Right lobe of liver (tissue), 6 donors: ENCODE results near the gene TMPRSS5. TPM values are rescaled to one million over a fixed set of nuclear protein-coding genes. Genes with fewer than 3 reads are reported as not detected.

Experiments used
- ATAC-seq, 4 donors: fragments of 200-7000 bp; cut with Tn5 transposase; one replicate each; pipeline ENCODE4 v1.9.1; 2020; ENCODE audit warnings: mild to moderate bottlenecking in 4 of 4, moderate library complexity in 4 of 4
- DNase-seq, 3 donors: peaks; one replicate each; pipeline ENCODE4 v3.0.0-alpha.2; 2020
- H3K27ac ChIP-seq, 3 donors: fragments of 200-600 bp; one replicate each; pipeline ENCODE4 v1.8.0; 2022
- H3K27me3 ChIP-seq, 2 donors: fragments of 200-600 bp; one replicate each; pipeline ENCODE4 v1.8.0; 2022
- H3K36me3 ChIP-seq, 4 donors: fragments of 200-600 bp; sonication (generic) in 1 of 4; one replicate each; pipeline versions ENCODE4 v1.5.1 to v1.8.0; 2017 to 2022; ENCODE audit warnings: control low read depth in 1 of 4
- H3K4me1 ChIP-seq, 4 donors: fragments of 200-600 bp; sonication (generic) in 1 of 4; one replicate each; pipeline versions ENCODE4 v1.5.1 to v1.8.0; 2017 to 2022; ENCODE audit warnings: control low read depth in 1 of 4
- H3K4me3 ChIP-seq, 3 donors: fragments of 200-600 bp; one replicate each; pipeline ENCODE4 v1.8.0; 2022
- H3K9me3 ChIP-seq, 4 donors: fragments of 200-600 bp; sonication (generic) in 1 of 4; one replicate each; pipeline versions ENCODE4 v1.5.1 to v1.8.0; 2017 to 2022; ENCODE audit warnings: control low read depth in 1 of 4
- CTCF ChIP-seq, 4 donors: fragments of 200-600 bp in 3 of 4; fragments of 450-650 bp in 1 of 4; IDR thresholded peaks; one replicate each; pipeline versions ENCODE4 v1.5.1 to v1.8.0; 2016 to 2022; ENCODE audit warnings: antibody characterized with exemption in 4 of 4, mild to moderate bottlenecking in 2 of 4
- POLR2A ChIP-seq: fragments of 450-650 bp; IDR thresholded peaks from one replicate; pipeline ENCODE4 v1.6.1; 2017; ENCODE audit warnings: antibody characterized with exemption, mild to moderate bottlenecking
- WGBS: methylation state at CpG from one replicate; pipeline ENCODE4 v1.1.6; 2018; ENCODE audit warnings: low coverage, low lambda C conversion rate; ENCODE audit not compliant: insufficient coverage; ENCODE audit errors: missing lambda C conversion rate; 5-methylcytosine and 5-hydroxymethylcytosine counted together
- intact Hi-C, 2 donors: fragments of 100-400 bp; cut with DNase I; formaldehyde crosslinking; loops; one replicate each; pipeline versions ENCODE4 v1.11.2 to v1.14.1; 2022
- total RNA-seq, 6 experiments: library from RNA; depleted of rRNA in 2 of 6; stranded (reverse); fragments of >200 nt in 2 of 6; fragmentation: NEBNext Ultra II Directional in 3 of 6; extraction: Animal tissue kit (Norgen Biotek cat#: 25700) in 3 of 6; gene quantifications; one replicate each; pipeline versions ENCODE4 v1.1.0 to v1.2.4, GENCODE V29; 2016 to 2023
- donor health status: DM: no; HTN: yes; CAD: no.
- donor health status: DM: no; HTN: no; CAD: no.
- donor health status: DM: no; HTN: no; CAD: no.
- donor health status: DM: no; HTN: yes; CAD: no.
- donor health status: DM: no; HTN: yes; CAD: no.

Gene TMPRSS5
- total RNA-seq, 6 experiments from 2014 or later, result 0.12 to 0.75 (median 0.43) TPM; not detected in 2

GRCh38 chr11:113670149-113670830 lies 35.8 kb downstream of the TMPRSS5 start:
- Histone ChIP-seq H3K4me1 (no peaks in the 10 kb centered on the region), H3K4me3 (no peak overlapping the region), H3K9me3 (no peaks in the 10 kb centered on the region), H3K36me3 (no peaks in the 10 kb centered on the region), H3K27ac (no peak overlapping the region), H3K27me3 (no peaks in the 10 kb centered on the region)
- ATAC-seq (no peak), DNase-seq (no peak)
- no peak for TF ChIP-seq CTCF (IDR thresholded peaks at IDR 0.05)
- no peak for TF ChIP-seq POLR2A
- intact Hi-C loops, result no loop called here

- H3K27me3 ChIP-seq, result no peaks in the 10 kb centered on the region
- DNase-seq (no peak), ATAC-seq (peak in 2 of 4 donors; percentile 35 to 42)
- H3K4me1 ChIP-seq, result no peaks in the 10 kb centered on the region
- no peaks in the 10 kb centered on the region for H3K36me3 ChIP-seq
- no peak overlapping the region for H3K4me3 ChIP-seq
- intact Hi-C loops, result no loop called here
- no peak for TF ChIP-seq POLR2A
- no peak for TF ChIP-seq CTCF (IDR thresholded peaks at IDR 0.05)
- no peak overlapping the region for H3K27ac ChIP-seq
- H3K9me3 ChIP-seq, result no peaks in the 10 kb centered on the region
Measured at GRCh38 chr11:113668255-113668654, 37.9 kb downstream of the TMPRSS5 start.

- TF ChIP-seq POLR2A, result no peak
- TF ChIP-seq CTCF (IDR thresholded peaks at IDR 0.05), result no peak
- Histone ChIP-seq H3K4me1 (no peaks in the 10 kb centered on the region), H3K27me3 (no peaks in the 10 kb centered on the region), H3K27ac (no peak overlapping the region), H3K4me3 (no peak overlapping the region), H3K9me3 (no peaks in the 10 kb centered on the region), H3K36me3 (no peaks in the 10 kb centered on the region)
- ATAC-seq (no peak), DNase-seq (no peak)
- intact Hi-C loops, result no loop called here
- WGBS, result 81% methylated on average over 1 of the region's 1 CpG
Measured at GRCh38 chr11:113667801-113668200, 38.3 kb downstream of the TMPRSS5 start.

GRCh38 chr11:113666584-113666983 lies 39.5 kb downstream of the TMPRSS5 start:
- intact Hi-C loops, result no loop called here
- WGBS, result 79% methylated on average over 2 of the region's 2 CpGs
- no peaks in the 10 kb centered on the region for H3K36me3 ChIP-seq

More at GRCh38 chr11:113666584-113666983, 39.5 kb downstream of the TMPRSS5 start:
- H3K4me1 ChIP-seq, result no peaks in the 10 kb centered on the region
- DNase-seq, result no peak
- H3K4me3 ChIP-seq, result no peak overlapping the region
- no peak overlapping the region for H3K27ac ChIP-seq
- no peaks in the 10 kb centered on the region for H3K27me3 ChIP-seq
- ATAC-seq, result no peak
- no peak for TF ChIP-seq CTCF (IDR thresholded peaks at IDR 0.05)
- no peak for TF ChIP-seq POLR2A
- no peaks in the 10 kb centered on the region for H3K9me3 ChIP-seq
